Adrenal gland (tissue), 5 donors: Measurements from ENCODE around the gene CTNND2.

Experiments used
- POLR2A ChIP-seq, 2 donors: fragments of 450-650 bp; IDR thresholded peaks; one replicate each; pipeline ENCODE4 v1.6.1; 2017; ENCODE audit warnings: antibody characterized with exemption in 2 of 2, mild to moderate bottlenecking in 2 of 2, moderate library complexity in 1 of 2
- TF ChIP-seq, protein P1 (sequence below), 6 experiments: fragments of 450-650 bp in 4 of 6; fragments of 200-600 bp in 2 of 6; sonication (generic) in 1 of 6; IDR thresholded peaks; 1 replicate in 5 of 6; 2 replicates in 1 of 6; pipeline versions ENCODE4 v1.5.1 to v1.8.0; 2016 to 2021; ENCODE audit warnings: antibody characterized with exemption in 6 of 6, mild to moderate bottlenecking in 2 of 6, moderate library complexity in 1 of 6
- donor health status: DM: no; HTN: no; CAD: no.

DNA sequence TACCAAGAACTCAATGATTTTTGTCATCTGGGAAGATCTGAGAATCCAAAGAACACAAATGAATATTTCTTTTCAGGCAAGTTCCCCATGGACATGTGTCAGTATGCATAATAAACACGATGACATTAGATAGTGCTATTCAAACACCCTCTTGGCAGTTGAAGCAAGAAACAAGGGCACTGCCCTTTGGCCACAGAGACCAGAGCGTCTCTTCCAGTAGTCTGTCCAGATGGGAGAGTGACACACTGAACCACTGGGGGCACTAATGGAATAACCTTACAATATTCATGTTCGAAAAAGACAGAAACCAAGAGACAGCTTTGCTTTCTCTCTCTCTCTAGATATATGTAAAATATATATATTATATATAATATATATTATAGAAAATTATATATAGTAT is 301.9 kb downstream of the CTNND2 start:
- TF ChIP-seq POLR2A (IDR thresholded peaks at IDR 0.05): no peak
- TF ChIP-seq, protein P1, sequence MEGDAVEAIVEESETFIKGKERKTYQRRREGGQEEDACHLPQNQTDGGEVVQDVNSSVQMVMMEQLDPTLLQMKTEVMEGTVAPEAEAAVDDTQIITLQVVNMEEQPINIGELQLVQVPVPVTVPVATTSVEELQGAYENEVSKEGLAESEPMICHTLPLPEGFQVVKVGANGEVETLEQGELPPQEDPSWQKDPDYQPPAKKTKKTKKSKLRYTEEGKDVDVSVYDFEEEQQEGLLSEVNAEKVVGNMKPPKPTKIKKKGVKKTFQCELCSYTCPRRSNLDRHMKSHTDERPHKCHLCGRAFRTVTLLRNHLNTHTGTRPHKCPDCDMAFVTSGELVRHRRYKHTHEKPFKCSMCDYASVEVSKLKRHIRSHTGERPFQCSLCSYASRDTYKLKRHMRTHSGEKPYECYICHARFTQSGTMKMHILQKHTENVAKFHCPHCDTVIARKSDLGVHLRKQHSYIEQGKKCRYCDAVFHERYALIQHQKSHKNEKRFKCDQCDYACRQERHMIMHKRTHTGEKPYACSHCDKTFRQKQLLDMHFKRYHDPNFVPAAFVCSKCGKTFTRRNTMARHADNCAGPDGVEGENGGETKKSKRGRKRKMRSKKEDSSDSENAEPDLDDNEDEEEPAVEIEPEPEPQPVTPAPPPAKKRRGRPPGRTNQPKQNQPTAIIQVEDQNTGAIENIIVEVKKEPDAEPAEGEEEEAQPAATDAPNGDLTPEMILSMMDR (IDR thresholded peaks at IDR 0.05): no peak
